Skeletal muscle cell (primary cell): ENCODE measurements around the gene TTC34.
"Not testable (repeated sequence)": the region's sequence is repeated elsewhere in the genome, so short reads cannot be mapped to it uniquely, and the experiment has no call there.

ENCODE experiments used
- DNase-seq: peaks from one replicate; pipeline ENCODE4 v3.0.0-alpha.2; 2010; ENCODE audit warnings: low read depth
- H3K4me3 ChIP-seq: 2 replicates; pipeline ENCODE4 v1.5.1; 2011; ENCODE audit warnings: low read depth, mild to moderate bottlenecking, control low read depth, low read length, moderate library complexity

The TTC34 gene

DNA sequence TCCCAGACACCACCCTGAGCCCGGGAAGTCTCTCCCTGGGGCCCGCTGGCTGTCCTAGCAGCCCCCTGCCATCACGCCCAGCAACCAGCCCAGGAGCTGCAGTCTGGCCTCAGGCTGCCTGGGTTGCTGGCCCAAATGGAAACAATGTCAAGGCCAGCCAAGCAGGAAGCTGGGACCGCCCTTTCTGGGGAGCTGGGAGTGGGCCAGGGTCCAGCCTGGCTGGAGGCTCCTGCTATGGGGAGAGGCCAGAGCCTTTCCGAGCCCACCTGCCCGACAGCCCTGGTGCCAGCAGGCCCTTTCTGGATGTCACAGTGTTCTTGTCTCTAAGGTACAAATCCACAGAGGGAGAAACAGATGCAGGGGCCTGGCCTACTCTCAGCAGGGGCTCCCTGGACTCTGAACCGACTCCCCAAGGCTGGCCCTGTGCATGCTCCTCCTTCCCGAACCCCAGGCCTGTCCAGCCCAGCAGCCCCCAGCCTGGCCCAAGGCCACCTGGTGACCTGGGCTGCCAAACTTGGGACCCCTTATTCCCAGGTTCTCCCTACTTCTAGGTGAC lies 167.5 kb downstream of the TTC34 start:
- DNase-seq: no peak

DNA sequence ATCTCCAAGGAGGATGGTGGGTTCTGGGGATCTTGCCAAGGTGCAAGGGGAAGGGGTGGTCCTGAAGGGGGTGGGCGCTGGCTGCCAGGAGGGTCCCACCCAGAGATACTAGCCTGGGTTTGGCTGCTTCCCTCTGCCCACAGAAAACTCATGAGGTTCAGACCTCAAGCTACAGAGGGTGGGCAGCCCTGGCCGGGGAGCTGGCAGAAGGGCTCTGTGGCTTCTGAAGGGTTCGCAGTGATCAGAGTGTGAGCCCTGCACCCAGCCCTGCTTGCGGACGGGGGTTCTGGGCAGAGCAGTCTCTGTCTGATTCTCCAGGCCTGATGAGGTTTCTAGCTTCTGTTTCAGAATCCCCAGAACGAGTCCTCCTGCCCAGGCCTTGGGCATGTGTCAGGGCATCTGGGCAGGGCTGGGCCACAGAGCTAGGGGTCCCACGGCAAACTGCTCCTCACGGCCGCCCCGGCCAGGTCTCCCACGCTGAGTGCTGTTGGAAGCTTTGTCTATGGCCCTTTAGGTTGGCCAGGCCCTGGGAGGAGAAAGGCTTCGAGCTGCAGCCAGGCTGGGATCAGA lies 168.0 kb downstream of the TTC34 start:
- no peak for DNase-seq
- H3K4me3 ChIP-seq: no peak overlapping the region

More for the DNA sequence above, 167.5 kb downstream of the TTC34 start:
- no peak overlapping the region for H3K4me3 ChIP-seq

DNA sequence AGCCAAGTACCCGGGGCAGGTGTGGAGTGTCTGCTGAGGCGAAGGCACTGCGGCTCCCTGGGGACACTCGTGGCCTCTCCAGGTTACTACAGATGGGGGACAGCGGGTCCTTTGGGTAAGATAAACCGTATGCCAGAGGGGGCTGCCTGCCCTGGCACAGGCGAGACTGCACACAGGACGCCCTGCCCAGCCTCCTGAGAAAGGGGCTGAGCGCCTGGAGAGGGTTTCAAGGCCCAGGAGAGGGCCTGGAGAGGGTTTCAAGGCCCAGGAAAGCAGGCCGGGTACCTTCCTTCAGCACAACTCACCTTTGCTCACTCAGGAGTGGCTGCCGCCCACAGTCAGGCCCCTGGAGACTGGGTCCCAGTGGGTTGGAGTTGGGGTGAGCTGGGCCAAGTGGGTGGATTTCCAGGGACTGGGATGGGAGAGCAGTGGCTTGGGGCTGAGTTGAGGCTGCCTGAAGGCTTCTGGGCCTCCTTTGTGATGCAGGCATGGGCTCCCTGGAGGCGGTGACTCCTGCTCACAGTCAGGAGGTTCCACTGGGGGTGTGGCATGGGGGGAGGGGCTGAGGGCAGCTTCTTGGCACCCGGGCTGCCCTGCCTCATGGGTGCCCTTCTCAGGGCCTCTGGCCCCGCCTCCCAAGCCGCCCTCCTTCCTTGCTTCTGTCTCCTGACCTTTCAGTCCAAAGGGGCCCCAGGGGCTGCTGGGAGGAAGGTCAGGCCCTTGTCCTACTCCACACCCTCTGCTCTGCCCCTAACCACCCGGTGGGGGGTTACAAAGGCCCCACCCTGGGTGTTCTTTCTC lies 168.7 kb downstream of the TTC34 start, which contains the start of gene MMEL1:
TSS of gene MMEL1 (minus strand) at position 456 of the 801 bp plus-strand sequence. CDS start 3,532 bp downstream, outside the sequence.
- no peak within 1 kb of the TSS for H3K4me3 ChIP-seq
- DNase-seq: no peak

DNA sequence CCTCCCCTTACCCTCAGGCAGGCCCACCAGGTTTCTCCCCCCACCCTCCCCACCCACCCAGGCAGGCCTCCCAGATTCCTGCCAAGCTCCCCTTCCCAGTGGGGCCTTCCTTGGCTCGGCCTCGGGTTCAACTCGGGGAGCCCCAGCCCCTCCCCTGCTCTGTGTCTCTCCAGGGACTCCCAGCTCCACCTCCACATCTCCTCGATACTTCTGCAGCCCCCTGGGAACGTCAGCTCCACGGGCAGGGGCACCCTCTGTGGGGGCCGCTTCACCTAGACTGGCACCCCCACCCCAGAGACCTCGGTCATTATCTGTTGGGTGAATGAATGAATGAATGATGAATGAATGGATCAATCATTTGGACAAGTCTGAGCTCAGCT lies 169.5 kb downstream of the TTC34 start:
- DNase-seq: no peak
- H3K4me3 ChIP-seq: no peak overlapping the region

DNA sequence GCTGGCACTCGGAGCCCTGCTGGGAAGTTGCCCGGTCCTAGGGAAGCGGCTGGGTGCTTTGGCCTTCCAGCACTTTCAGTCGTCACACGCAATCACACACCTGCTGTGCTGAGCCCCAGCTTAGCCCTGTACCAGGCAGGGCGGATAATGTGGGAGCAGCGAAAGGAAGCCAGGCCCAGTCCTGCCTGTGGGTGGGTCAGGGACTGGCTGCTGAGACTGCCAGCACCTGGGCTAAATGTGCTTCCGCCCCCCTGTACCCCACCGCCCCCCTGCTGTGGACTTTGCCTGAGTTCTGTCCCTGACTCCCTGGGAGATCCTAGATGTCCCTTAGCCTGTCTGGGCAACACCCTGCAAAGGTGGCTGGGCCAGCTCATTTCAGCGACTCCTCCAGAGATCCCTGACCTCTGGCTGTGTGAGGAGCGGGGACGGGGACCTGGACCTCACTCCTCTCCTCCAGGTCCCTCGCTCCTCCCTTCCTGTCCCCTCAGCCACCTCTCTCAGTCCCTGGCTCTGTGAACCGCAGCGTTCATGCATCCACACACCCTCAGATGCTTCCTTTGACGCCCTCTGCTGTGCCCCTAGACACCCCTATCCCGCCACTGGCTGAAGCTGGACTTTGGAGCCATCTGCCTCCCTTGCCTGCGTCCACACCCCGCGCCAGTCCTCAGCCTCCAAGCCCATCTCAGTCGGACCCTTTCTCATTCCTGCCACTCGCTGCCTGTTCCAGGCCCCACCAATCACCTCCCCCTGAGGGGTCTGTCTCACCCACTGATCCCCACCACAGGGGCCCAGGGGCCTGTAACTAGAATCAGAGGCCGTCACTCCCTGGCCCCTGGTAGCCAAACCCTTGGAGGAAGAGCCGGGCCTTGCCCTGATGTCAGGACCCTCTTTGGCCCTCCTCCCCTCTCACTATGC lies 170.1 kb downstream of the TTC34 start:
- H3K4me3 ChIP-seq: no peak overlapping the region
- no peak for DNase-seq

DNA sequence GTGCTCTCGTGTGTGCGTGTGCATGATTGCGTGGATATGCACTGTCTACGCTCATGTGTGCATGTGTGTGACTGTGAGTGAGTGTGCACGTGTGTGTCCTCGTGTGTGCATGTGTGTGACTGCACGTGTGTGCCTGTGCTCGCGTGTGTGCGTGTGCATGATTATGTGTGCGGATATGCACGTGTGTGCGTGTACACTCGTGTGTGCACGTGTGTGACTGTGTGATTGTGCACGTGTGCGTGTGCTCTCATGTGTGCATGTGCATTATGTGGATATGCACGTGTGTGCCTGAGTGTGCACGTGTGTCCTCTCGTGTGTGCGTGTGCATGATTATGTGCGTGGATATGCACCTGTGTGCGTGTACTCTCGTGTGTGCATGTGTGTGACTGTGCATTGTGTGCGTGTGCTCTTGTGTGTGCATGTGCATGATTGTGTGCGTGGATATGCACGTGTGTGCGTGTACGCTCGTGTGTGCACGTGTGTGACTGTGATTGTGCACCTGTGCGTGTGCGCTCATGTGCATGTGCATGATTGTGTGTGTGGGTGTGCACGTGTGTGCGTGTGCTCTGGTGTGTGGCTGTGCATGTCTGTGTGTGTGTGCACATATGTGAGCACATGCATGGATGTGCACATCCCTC lies 170.9 kb downstream of the TTC34 start:
- no peak for DNase-seq

DNA sequence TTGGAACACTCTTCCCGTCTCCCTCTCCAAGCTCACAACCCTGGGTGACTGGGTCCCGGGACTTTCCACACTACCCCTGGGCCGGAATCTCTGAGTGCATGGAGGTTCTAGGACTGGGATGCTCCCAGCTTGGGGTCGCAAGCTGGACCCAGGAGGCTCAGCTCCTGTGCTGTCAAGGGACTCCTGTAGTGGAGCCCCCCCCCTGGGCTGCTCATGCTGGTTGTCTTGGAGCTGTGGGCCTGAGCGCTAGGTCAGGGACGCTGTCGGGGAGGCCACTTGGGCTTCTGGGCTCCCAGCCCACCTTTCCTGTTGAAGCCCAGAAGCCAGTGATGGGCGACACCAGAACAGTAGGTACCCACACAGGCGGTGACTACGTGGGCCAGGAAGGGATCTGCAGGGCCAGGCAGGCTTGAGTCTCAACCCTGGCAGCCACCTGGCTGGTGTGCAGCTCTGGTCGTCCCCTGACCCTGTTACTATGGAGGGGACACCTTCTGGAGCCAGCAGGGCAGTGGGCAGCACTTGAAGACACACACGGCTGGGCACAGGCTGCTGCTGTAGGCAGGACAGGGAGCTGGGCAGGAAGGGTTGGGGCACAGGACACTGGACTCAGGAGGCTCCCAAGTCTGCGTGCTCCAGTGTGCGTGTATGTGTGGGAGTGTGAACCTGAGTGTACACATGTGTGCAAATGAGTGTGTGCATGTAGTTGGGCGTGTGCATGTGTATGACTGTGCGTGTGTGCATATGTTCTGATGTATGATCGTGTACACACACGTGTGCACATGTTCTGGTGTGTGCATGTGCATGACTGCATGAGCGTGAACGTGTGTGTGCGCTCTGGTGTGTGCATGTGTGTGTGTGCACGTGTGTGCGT lies 171.6 kb downstream of the TTC34 start:
- DNase-seq: no peak
- no peak overlapping the region for H3K4me3 ChIP-seq

More for the DNA sequence above, 170.9 kb downstream of the TTC34 start:
- no peak overlapping the region for H3K4me3 ChIP-seq

DNA sequence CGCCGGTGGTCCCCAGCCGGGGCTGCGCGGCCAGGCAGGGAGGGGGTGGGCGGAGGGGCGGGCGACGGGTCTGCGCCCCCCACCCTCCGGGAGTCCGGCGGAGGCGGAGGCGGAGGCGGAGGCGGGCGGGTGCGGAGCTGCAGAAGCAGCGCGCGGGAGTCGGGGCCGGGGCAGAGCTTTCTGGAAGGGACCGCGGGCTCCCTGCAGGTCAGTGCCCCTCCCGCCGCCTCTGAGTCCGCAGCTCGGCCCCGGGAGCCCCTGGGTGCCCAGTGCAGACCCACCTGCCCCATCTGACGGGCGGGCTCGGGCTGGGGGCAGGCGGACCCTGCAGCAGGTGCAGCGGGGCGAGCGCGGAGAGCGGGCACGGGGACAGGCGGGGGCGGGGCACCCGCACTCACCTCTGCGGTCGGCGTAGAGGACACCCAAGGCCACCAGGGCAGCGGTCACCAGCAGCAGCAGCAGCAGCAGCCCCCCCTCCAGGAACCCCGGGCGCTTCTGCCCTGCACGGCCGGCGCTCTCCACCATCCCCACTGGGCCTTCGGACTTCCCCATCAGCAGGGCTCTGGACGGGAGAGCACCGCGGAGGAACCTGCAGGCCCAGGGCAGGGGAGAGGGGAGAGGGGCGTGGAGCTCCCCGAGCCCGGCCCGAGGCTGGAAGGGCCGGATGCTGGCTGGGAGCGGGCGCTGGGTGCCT lies 172.4 kb downstream of the TTC34 start:
- no peak for DNase-seq
- H3K4me3 ChIP-seq: no peak overlapping the region

DNA sequence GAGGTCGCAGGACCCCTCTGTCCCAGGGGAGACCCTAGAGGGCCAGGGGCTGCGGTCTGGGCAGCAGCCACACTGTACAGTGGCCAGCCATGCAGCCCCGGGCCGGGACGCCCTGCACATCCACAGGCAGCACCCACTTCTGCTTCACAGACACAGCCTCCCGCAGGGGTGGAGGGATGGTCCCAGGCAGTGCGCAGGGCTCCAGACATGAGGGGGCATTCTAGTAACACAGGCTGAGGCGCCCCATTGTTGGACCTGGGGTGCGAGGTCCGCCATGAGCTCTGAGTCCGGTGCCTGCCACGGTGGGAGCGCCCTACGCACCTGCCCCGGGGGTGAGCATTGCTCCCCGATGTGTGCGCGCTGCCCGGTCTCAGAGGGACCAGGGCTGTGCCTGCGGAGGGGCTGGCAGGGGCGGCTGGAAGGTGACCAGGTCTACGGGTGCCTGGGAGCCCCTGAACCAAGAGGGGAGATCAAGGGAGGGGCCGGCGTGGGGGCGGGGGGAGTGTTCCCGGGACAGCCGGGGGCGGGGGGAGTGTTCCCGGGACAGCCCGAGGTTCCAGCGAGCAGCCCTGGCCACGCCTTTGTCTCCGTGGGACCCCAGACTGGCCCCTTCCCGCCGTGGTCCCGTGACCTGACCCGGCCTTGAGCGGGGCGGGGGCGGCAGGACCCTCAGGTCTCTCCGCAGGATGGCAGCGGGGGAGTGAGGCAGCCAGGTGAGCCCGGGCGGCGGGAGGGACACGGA lies 173.1 kb downstream of the TTC34 start:
- H3K4me3 ChIP-seq: no peak overlapping the region
- DNase-seq: no peak

DNA sequence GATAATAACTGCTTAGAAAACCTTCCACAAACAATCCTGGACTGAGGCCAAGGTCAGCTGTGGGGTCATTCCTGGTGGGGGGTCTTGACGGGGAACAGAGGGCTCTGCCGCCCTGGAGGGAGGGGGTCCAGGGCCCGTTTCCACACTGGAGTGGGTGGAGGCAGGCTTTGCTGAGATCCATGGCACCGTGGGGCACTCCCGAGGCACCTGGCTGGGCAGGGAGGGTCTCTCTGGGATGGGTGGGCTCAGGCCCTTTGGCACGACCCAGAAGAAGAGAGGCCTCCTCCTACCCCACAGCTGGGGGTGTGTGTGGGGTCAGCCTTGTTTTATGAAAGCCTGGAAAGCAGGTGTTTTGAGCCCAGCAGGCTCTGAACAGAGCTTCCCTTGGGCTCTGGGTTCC lies 173.7 kb downstream of the TTC34 start:
- no peak for DNase-seq
- no peak overlapping the region for H3K4me3 ChIP-seq

DNA sequence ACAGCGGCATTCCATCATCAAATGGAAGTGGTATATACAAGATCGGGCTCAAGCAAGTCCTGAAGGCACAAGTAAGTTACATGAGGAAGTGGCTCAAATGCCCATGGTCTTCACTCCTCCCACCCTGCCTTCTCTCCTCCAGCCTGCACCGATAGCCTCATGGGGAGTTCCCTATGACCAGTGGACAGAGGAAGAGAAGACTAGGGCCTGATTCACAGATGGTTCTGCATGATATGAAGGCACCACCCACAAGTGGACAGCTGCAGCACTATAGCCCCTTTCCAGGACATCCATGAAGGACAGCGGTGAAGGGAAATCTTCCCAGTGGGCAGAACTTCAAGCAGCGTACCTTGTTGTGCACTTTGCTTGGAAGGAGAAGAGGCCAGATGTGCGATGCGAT lies 175.7 kb downstream of the TTC34 start:
- not testable (repeated sequence) for H3K4me3 ChIP-seq, DNase-seq

DNA sequence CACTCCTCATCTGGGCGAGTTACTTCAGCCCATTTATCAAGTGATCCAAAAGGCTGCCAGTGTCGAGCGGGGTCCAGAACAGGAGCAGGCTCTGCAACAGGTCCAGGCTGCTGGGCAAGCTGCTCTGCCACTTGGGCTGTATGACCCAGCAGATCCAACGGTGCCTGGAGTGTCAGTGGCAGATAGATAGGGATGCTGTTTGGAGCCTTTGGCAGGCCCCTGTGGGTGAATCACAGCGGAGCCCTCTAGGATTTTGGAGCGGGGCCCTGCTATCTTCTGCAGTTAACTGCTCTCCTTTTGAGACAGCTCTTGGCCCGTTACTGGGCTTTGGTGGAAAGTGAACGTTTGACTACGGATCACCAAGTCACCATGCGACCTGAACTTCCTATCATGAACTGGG lies 176.2 kb downstream of the TTC34 start:
- no peak for DNase-seq

DNA sequence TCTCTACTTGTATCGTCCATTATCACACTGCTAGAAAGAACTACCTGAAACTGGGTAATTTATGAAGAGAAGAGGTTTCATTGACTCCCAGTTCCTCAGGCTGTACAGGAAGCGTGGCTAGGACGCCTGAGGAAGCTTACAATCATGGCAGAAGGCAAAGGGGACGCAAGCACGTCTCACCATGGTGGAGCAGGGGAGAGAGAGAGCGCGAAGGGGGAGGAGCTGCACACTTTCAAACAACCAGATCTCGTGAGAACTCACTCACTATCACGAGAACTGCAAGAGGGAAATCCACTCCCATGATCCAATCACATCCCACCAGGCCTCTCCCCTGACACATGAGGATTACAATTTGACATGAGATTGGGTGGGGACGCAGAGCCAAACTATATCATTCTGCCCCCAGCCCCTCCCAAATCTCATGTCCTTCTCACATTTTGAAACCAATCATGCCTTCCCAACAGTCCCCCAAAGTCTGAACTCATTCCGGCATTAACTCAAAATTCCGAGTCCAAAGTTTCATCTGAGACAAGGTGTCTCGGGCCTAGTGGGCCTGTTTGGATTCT lies 176.7 kb downstream of the TTC34 start:
- DNase-seq: no peak
- no peak overlapping the region for H3K4me3 ChIP-seq

More for the DNA sequence above, 176.2 kb downstream of the TTC34 start:
- H3K4me3 ChIP-seq: no peak overlapping the region

DNA sequence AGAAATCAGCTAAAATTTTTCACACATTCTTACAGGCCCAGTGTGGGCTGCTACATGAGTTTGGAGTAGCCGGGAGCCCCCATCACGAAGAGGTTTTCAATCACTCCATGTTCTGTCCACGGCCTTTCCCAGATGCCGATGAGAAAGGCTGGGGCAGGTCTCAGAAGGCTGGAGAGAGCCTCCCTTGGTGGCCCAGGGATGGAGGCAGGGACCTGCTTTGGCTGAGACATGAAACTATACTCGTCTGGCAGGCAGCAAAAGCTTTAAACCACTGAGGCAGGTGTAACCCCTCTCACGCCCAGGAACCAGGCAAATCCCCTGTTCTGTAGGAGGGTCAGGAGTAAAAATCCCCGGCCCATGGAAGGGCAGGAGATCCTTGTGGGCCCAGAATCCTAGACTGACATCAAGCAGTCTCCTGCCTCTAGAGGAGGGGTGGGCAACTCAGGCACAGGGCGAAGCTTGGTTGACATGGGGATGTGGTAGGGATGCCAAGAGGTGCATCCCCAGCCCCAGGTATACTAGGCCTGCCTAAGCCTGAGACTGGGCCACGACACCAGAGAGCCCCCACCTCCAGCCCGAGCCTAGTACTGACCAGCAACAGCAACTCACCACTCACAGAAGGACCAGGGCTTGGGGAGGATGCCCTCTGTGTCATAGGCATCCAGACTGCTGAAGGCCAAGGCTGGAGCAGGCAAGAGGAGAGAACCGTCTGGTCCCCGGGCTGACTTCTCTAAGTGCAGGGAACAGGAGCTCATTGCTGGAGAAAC lies 177.7 kb downstream of the TTC34 start:
- no peak for DNase-seq
- H3K4me3 ChIP-seq: no peak overlapping the region

DNA sequence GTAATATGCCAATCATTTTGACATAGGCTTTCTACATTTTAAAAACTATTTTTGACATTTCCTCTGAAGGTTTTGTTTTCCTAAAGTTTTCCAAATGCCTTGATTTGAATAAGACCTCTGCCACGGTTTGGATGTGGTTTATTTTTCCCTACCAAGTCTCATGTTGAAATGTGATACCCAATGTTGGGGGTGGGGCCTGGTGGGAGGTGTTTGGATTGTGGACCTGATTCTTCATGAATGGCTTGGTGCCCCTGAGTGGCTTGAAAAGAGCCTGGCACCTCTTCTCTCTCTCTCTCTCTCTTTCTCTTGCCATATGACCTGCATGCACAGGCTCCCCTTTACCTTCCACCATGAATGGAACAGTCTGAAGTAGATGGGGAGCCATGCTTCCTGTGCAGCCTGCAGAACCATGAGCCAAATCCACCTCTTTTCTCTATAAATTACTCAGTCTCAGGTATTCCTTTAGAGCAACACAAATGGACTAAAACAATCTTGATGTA lies 183.5 kb downstream of the TTC34 start:
- DNase-seq: no peak
- no peak overlapping the region for H3K4me3 ChIP-seq

DNA sequence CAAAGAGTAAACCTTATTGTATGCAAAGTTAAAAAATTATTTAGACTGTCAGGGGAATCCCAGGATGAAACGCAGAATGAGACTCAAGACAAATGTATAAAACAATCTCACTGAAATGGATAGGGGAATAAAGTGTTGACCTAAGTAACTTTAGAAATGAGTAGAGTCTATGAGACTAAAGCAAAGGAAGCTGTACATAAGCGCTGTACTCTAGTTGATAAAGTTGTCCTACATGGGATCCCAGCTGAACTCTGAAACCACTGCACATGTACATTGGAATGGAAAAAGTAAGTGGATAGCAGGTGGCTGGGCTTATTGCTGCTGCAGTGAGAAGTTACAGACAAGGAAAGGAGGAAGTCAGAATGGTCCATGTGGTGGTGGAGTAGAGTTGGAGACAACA lies 187.3 kb downstream of the TTC34 start:
- H3K4me3 ChIP-seq: no peak overlapping the region
- DNase-seq: no peak
